Endothelial cell (in vitro differentiated cells): ENCODE data around the gene AQR. TPM values are rescaled to one million over a fixed set of nuclear protein-coding genes. Genes with fewer than 3 reads are reported as not detected.
A peak's percentile ranks its signal among the peaks of the same experiment; 100 is the strongest.

Source experiments
- DNase-seq: peaks from one replicate; pipeline ENCODE4 v3.0.0; 2021; ENCODE audit warnings: low spot score
- H3K27ac Mint-ChIP-seq: one replicate; pipeline ENCODE4 v1.8.0; 2021; ENCODE audit warnings: mixed read lengths, inconsistent platforms; ENCODE audit not compliant: unreplicated experiment
- H3K27me3 Mint-ChIP-seq: one replicate; pipeline ENCODE4 v1.8.0; 2021; ENCODE audit warnings: mild to moderate bottlenecking, moderate library complexity, mixed read lengths, inconsistent platforms; ENCODE audit not compliant: unreplicated experiment
- H3K36me3 Mint-ChIP-seq: one replicate; pipeline ENCODE4 v1.8.0; 2021; ENCODE audit warnings: mild to moderate bottlenecking, low read depth, mixed read lengths, inconsistent platforms; ENCODE audit not compliant: unreplicated experiment
- H3K4me1 Mint-ChIP-seq: one replicate; pipeline ENCODE4 v1.8.0; 2021; ENCODE audit warnings: mild to moderate bottlenecking, mixed read lengths, inconsistent platforms; ENCODE audit not compliant: unreplicated experiment
- H3K4me3 Mint-ChIP-seq: one replicate; pipeline ENCODE4 v1.8.0; 2021; ENCODE audit warnings: mild to moderate bottlenecking, mixed read lengths, inconsistent platforms; ENCODE audit not compliant: unreplicated experiment
- H3K9me3 Mint-ChIP-seq: one replicate; pipeline ENCODE4 v1.8.0; 2021; ENCODE audit warnings: mixed read lengths, inconsistent platforms; ENCODE audit not compliant: unreplicated experiment
- total RNA-seq: library from RNA; stranded (reverse); fragmentation: NEBNext Ultra II Directional; extraction: Animal tissue kit (Norgen Biotek cat#: 25700); gene quantifications from one replicate; pipeline ENCODE4 v1.2.1, GENCODE V29; 2021; ENCODE audit not compliant: unreplicated experiment
- TF ChIP-seq, protein P1 (sequence below): fragments of 200-600 bp; sonication (generic); IDR thresholded peaks from one replicate; pipeline ENCODE4 v1.5.0; 2021; ENCODE audit warnings: antibody characterized with exemption; ENCODE audit not compliant: unreplicated experiment

AQR gene
- total RNA-seq, 1 donor from 2014 or later = 41.5 TPM

GRCh38 chr15:34892963-34893591, 76.5 kb downstream of the AQR start:
- no peaks in the 10 kb centered on the region for H3K4me1 Mint-ChIP-seq
- H3K36me3 Mint-ChIP-seq = peaks cover 47% of the 10 kb centered on the region
- peak overlapping the region; percentile 74 for H3K4me3 Mint-ChIP-seq
- no peaks in the 10 kb centered on the region for H3K9me3 Mint-ChIP-seq
- TF ChIP-seq, protein P1, sequence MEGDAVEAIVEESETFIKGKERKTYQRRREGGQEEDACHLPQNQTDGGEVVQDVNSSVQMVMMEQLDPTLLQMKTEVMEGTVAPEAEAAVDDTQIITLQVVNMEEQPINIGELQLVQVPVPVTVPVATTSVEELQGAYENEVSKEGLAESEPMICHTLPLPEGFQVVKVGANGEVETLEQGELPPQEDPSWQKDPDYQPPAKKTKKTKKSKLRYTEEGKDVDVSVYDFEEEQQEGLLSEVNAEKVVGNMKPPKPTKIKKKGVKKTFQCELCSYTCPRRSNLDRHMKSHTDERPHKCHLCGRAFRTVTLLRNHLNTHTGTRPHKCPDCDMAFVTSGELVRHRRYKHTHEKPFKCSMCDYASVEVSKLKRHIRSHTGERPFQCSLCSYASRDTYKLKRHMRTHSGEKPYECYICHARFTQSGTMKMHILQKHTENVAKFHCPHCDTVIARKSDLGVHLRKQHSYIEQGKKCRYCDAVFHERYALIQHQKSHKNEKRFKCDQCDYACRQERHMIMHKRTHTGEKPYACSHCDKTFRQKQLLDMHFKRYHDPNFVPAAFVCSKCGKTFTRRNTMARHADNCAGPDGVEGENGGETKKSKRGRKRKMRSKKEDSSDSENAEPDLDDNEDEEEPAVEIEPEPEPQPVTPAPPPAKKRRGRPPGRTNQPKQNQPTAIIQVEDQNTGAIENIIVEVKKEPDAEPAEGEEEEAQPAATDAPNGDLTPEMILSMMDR = no peak
- DNase-seq = no peak
- no peaks in the 10 kb centered on the region for H3K27me3 Mint-ChIP-seq
- no peak overlapping the region for H3K27ac Mint-ChIP-seq

- Mint-ChIP-seq H3K27me3 (no peaks in the 10 kb centered on the region), H3K27ac (no peak overlapping the region), H3K4me1 (no peaks in the 10 kb centered on the region), H3K9me3 (no peaks in the 10 kb centered on the region), H3K36me3 (peaks cover 44% of the 10 kb centered on the region), H3K4me3 (no peak overlapping the region)
- no peak for DNase-seq
- TF ChIP-seq, protein P1 = no peak
Observed at GRCh38 chr15:34890424-34890823, 79.1 kb downstream of the AQR start.

DNA sequence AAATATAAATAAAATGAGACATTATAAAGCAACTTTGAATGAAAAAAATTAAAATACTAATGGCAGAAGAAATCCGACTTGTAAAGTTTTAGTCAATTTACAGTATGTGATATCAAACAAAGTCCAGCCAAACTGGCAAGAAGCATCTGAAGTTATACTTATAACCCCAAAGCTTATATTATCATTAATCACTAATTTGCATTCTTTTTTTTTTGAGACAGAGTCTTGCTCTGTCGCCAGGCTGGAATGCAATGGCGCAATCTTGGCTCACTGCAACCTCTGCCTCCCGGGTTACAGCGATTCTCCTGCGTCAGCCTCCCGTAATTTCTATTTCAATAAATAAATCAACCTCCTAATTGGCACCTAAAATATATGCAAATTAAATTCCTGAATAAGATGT, 80.1 kb downstream of the AQR start:
- no peak for DNase-seq
- H3K27me3 Mint-ChIP-seq = no peaks in the 10 kb centered on the region
- H3K4me1 Mint-ChIP-seq = no peaks in the 10 kb centered on the region
- TF ChIP-seq, protein P1 = no peak
- H3K9me3 Mint-ChIP-seq = no peaks in the 10 kb centered on the region
- H3K27ac Mint-ChIP-seq = no peak overlapping the region
- peaks cover 41% of the 10 kb centered on the region for H3K36me3 Mint-ChIP-seq
- no peak overlapping the region for H3K4me3 Mint-ChIP-seq

GRCh38 chr15:34886134-34886533, 83.4 kb downstream of the AQR start:
- TF ChIP-seq, protein P1 = no peak
- no peak for DNase-seq
- H3K4me3 Mint-ChIP-seq = peak overlapping the region; percentile 5
- H3K36me3 Mint-ChIP-seq = peaks cover 26% of the 10 kb centered on the region
- H3K4me1 Mint-ChIP-seq = no peaks in the 10 kb centered on the region
- no peaks in the 10 kb centered on the region for H3K27me3 Mint-ChIP-seq
- H3K27ac Mint-ChIP-seq = no peak overlapping the region
- H3K9me3 Mint-ChIP-seq = no peaks in the 10 kb centered on the region

DNA sequence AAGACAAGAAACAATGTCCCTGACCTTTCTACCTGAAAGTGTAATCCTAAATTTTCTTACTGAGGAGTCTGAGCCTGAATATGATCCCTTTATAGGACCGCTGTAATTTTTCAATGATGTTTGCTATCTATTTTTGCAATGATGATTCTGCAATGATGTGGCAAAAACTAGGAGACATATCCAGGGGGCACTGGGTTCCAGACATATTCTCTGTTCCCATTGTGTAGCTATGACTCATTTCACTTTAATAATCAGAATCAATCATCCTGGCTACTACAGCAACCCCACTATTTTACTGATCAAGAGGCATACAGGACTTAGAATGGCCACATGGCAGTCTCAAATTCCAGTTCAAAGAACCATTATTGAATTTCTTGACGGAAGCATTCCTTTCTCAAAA, 85.9 kb downstream of the AQR start:
- Mint-ChIP-seq H3K9me3 (no peaks in the 10 kb centered on the region), H3K4me3 (no peak overlapping the region), H3K27ac (no peak overlapping the region), H3K4me1 (no peaks in the 10 kb centered on the region), H3K36me3 (peaks cover 26% of the 10 kb centered on the region), H3K27me3 (no peaks in the 10 kb centered on the region)
- DNase-seq = no peak
- TF ChIP-seq, protein P1 = no peak
